ENCODE measurements around the gene KCNMB2.

DNA sequence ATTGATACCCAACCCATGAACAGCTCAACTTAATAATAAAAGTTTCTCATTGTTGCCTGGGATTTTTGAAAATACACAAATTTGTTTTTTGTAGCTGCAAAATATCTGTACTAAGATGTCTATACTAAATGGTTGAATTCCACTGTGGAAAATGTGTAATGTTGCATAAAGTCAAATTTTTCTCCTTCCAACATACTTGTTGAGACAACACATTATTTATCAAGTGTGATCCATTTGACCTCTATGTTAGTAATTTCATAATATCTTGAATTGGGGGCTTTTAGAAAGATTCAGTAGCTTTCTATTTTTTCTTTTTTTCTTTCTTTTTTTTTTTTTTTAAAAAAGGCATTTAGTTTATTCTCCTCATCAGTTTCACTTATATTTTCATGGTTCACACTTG is 88.0 kb downstream of the KCNMB2 start:
- TF ChIP-seq CTCF (optimal IDR thresholded peaks at IDR 0.05 in 1 of 3, IDR thresholded peaks at IDR 0.05 in 1 of 3, conservative IDR thresholded peaks at IDR 0.05 in 1 of 3; ENCODE audit: extremely low read depth in 1 of 3, insufficient read depth in 2 of 3, low read length in 3 of 3), result no peak
- TF ChIP-seq EZH2 (IDR thresholded peaks at IDR 0.05; ENCODE audit: low read length), result no peak

Measured in keratinocyte (primary cell).